RWPE1 (cell line): ENCODE results near the gene MTHFR.

Experiments
- CTCF ChIA-PET: fragments of 350-600 bp; sonication (Branson Sonifier 250); formaldehyde crosslinking; extraction: SDS; loops from one replicate; lab custom pipeline; 2021; lab: Yijun Ruan, JAX
- POLR2A ChIA-PET: fragments of 400-600 bp; formaldehyde crosslinking; extraction: SDS; loops from one replicate; lab custom pipeline; 2020; ENCODE audit warnings: antibody characterized with exemption; ENCODE audit not compliant: low non-redundant PET; lab: Yijun Ruan, JAX
- DNase-seq: peaks from one replicate; pipeline ENCODE4 v3.0.0; 2012; ENCODE audit warnings: low spot score
- H3K27ac ChIP-seq: fragments of 450-650 bp; 2 replicates; pipeline ENCODE4 v1.5.1; 2017
- CTCF ChIP-seq: fragments of 450-650 bp; conservative IDR thresholded peaks from 2 replicates; pipeline ENCODE4 v1.5.1; 2017; ENCODE audit warnings: low read depth, mild to moderate bottlenecking

Gene MTHFR

DNA sequence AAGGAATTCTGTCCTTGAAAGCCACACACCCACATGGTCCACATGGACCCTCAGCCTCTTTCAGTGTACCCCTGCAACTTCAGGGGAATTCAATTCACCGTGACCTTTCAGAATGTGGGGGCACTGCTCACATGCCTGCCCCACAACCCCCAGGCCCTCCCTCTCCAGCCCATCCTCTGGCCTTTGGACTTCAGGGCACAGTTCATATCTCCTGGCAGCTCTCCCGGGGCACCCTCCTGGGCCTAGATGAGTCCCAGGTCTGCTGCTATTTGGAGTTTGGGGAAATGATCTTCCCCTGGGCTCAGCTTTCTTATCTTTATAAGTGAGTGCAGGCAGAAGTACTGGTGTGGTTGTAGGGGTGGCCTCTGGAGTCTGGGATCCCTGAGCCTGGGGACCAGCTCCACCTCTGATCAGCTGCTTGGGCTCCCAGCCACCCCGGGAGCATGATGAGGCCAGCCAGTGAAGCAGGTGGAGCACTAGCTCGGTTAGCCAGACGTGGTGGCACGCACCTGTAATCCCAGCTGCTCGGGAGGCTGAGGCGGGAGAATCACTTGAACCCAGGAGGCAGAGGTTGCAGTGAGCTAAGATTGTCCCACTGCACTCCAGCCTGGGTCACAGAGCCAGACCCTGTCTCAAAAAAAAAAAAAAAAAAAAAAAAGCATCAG lies 28.0 kb downstream of the MTHFR start:
- ChIA-PET POLR2A (interaction anchor here (0.5 kb wide), 1 partner anchor 130 kb away, joined by 9 read pairs; no protein-coding TSS in a partner anchor), CTCF (interaction anchor here (0.6 to 0.7 kb wide), 3 partner anchors 26 to 505 kb away, joined by 3 read pairs; partner anchors contain the start of gene UBIAD1)

DNA sequence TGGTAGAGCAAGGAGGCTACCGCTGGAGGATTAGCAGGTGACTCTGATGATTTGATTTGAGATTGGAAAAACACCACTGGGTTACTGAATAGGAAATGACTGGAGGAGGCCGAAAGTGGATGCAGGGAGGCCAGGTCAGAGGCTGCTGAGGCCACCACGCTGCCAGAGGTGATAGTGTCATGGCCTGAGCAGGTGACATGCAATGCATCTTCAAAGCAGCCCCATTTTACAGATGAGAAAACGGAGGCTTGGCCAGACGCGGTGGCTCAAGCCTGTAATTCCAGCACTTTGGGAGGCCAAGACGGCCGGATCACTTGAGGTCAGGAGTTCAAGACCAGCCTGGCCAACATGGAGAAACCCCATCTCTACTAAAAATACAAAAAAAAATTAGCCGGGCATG lies 31.0 kb downstream of the MTHFR start:
- CTCF ChIA-PET = no interaction called here
- POLR2A ChIA-PET = no interaction called here
- H3K27ac ChIP-seq = no peak overlapping the region
- TF ChIP-seq CTCF = no peak
- no peak for DNase-seq

More for the DNA sequence above, 28.0 kb downstream of the MTHFR start:
- TF ChIP-seq CTCF = no peak
- H3K27ac ChIP-seq = no peak overlapping the region
- DNase-seq = no peak

DNA sequence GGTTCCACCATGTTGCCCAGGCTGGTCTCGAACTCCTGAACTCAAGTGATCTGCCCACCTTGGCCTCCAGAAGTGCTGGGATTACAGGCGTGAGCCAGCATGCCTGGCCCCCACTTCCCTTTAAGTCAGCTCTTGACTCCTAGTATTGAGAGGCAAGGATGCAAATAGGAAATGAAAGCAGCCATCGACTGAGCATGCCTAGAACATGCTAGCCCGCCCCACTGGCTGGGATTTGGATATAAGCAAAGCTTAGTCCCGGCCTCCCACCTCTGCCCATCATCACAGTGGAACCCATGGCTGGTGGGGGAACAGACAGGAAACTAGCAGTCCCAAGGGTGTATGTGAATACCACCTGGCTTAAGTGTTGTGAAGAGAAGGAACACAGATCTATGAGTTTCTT lies 33.3 kb downstream of the MTHFR start:
- H3K27ac ChIP-seq = no peak overlapping the region
- POLR2A ChIA-PET = no interaction called here
- no peak for TF ChIP-seq CTCF
- DNase-seq = no peak
- CTCF ChIA-PET = no interaction called here

DNA sequence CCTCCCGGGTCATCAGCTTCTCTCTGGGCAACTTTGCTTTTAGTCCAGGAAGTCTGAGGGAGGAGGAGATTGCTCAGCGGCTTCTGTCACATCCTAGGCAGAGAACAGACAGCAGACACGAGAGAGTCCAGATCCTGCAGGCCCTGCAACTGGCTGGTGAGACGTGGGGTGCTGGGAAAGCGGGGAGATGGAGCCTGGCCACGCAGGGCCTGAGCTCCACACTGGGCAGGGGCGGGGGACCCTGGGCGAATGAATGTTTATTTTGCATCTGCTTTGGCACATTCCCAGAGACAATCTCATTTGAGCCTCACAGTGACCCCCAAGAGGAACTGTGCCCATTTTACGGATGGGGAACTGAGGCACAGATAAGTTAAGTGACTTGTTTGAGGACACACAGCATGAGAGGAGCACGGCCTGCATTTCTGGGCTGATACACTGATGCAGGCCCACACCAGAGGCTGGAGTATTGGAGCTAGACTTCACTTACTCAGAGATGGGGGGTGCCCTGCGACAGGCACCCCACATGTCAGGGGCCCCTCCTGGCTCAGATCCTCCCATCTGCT lies 34.2 kb downstream of the MTHFR start:
- ChIA-PET POLR2A (no interaction called here), CTCF (interaction anchor here (0.9 kb wide), 1 partner anchor 22 kb away, joined by 4 read pairs; no protein-coding TSS in a partner anchor)
- DNase-seq = no peak
- H3K27ac ChIP-seq = no peak overlapping the region
- no peak for TF ChIP-seq CTCF

GRCh38 chr1:11770011-11770410 lies 35.8 kb downstream of the MTHFR start:
- ChIA-PET POLR2A (no interaction called here), CTCF (no interaction called here)
- TF ChIP-seq CTCF = no peak
- no peak overlapping the region for H3K27ac ChIP-seq
- no peak for DNase-seq

DNA sequence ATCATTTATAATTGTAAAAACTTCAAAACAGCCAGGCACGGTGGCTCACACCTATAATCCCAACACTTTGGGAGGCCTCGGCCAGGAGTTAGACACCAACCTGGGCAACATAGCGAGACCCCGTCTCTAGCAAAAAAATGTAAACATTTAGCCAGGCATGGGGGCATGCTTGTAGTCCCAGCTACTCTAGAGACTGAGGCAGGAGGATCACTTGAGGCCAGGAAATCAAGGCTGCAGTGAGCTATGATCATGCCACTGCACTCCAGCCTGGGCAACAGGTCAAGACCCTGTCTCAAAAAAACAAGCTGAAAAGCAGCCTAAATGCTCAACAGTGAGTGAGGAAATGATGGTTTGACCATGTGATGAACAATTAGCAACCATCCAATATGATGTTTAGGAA lies 36.5 kb downstream of the MTHFR start:
- H3K27ac ChIP-seq = no peak overlapping the region
- CTCF ChIA-PET = no interaction called here
- DNase-seq = no peak
- no peak for TF ChIP-seq CTCF
- POLR2A ChIA-PET = no interaction called here
